ENCODE measurements around the gene GSTM5. TPM values are rescaled to one million over a fixed set of nuclear protein-coding genes. Genes with fewer than 3 reads are reported as not detected.
"Not testable (repeated sequence)": the region's sequence is repeated elsewhere in the genome, so short reads cannot be mapped to it uniquely, and the experiment has no call there.

GSTM5 gene
- total RNA-seq, 1 donor from 2014 or later: 1.9 TPM

DNA sequence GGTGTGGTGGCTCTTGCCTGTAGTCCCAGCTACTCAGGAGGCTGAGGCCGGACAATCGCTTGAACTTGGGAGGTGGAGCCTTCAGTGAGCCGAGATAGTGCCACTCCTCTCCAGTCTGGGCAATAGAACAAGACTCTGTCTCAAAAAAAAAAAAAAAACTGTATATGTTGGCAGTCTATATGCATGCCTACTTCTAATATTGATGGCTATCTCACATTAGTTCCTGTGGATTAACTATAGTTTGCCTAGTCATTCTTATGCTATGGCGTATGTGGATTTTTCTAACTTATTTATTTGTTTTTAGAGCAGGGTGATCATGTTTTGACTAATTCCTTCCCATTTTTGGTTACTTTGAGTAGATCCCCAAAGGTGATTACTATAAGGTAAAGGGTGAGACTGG is 15.0 kb upstream of the GSTM5 start:
- DNase-seq: no peak

DNA sequence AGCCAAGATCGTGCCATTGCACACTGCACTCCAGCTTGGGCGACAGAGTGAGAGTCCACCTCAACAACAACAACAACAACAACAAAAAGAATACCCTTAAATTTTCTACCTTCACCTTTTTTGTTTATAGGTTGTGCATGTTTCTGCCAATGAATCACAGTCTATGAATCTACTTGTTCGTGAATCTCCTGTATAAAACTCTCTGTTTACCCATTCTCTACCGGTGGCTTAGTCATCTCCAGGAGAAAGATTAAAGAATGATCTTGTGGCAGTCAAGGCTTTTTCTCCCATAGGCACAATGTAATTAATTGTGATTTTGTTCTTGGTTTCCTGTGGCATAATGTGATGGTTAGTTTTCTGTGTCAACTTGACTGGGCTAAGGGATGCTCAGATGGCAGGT is 14.2 kb upstream of the GSTM5 start:
- DNase-seq: not testable (repeated sequence)

DNA sequence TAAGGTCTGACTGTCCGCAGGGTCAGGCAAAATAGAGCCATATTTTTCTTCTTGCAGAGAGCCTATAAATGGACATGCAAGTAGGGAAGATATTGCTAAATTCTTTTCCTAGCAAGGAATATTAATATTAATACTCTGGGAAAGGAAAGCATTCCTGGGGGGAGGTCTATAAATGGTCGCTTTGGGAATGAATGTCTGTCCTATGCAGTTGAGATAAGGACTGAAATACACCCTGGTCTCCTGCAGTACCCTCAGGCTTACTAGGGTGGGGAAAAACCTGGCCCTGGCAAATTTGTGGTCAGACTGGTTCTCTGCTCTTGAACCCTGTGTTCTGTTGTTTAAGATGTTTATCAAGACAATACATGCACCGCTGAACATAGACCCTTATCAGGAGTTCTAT is 9.1 kb upstream of the GSTM5 start:
- not testable (repeated sequence) for DNase-seq

DNA sequence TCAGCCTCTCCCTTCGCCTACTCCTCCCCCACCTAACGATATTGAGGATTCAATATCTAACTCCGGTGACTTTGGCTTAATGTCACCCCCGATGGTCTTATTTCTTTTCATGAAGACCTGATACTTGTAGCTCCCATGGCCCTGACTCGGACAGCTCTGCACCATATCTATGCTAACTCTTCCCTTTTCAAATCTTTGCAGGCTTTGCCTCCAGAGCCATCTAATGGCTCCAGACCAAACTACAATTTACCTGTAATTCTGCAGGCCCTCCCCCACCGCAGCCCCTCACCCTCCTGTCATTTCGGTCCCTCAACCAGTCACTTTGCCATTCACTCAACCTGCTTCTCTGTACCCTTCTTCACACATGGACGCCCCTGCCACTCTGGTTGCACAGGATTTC is 7.9 kb upstream of the GSTM5 start:
- DNase-seq: no peak

DNA sequence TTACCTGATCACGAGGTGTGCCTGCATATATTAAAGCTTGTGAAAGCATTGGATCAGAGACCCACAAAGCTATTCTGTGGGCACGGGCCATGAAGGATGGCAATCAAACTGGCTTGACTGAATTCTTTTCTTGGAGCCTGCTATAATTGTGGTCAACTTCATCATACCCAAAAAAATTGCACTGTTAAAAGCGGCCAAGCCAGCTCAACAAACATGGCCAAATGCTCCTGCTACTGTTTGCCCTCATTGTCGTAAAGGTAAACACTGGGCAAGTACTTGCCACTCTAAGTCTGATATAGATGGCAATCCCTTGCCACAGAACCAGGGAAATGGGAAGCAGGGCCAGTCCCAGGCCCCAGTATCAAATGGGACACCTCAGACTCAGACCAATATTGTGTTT is 6.6 kb upstream of the GSTM5 start:
- no peak for DNase-seq

DNA sequence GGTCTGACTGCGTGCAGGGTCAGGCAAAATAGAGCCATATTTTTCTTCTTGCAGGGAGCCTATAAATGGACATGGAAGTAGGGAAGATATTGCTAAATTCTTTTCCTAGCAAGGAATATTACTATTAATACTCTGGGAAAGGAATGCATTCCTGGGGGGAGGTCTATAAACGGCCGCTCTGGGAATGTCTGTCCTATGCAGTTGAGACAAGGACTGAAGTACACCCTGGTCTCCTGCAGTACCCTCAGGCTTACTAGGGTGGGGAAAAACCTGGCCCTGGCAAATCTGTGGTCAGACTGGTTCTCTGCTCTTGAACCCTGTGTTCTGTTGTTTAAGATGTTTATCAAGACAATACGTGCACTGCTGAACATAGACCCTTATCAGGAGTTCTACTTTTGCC is 3.1 kb upstream of the GSTM5 start:
- not testable (repeated sequence) for DNase-seq

DNA sequence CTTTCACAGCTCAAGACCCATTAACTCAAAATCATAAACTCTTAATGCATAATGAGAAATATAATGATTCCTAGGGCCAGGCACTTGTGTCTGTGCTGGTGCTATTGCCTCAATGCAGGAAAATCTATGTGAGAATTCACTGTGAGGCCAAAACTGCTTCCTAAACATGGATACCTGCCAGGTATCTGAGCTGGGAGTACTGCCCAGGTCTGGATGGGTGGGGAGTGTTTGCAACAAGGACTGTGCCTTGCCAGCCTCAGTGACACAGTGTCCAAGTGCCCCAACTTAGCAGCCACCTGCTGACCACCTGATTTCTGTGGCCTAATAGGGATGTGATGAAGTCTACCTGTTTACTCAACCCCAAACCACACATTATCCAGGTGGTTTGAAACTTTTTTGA is 2.2 kb upstream of the GSTM5 start:
- DNase-seq: not testable (repeated sequence)

DNA sequence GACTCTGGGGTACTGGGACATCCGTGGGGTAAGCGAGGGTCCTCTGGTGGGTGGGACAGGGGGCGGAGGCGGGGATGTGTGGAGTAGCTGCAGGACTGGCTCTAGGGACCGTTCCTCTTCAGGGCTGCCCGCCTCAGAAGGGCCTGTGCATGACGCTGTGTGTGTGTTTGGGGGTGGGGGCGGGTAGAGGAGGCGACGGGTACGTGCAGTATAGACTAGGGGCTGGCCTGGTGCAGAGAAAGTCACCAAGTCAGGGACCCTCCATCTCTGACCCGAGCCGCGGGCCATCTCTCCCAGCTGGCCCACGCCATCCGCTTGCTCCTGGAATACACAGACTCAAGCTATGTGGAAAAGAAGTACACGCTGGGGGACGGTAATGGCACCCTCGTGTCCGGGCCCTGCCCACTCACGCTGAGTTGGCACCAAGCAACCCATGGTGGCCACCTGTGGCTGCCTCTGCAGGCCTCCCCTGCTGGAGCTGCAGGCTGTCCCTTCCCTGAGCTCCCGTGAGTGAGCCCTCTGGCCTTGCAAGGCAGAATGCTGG is 342 bp downstream of the GSTM5 start:
- DNase-seq: no peak

DNA sequence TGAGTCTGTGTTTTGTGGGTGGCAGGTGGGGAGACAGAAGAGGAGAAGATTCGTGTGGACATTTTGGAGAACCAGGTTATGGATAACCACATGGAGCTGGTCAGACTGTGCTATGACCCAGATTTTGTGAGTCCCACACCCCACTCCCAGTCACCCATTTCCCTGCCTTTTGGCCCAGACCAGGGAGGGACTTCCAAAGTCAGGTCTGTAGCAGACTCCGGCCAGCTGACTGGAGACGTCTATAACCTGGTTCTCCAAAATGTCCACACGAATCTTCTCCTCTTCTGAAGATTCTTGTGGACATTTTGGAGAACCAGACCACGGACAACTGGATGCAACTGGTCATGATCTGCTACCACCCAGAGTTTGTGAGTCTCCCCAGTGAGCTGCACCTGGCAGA is 1.6 kb downstream of the GSTM5 start:
- DNase-seq: no peak

DNA sequence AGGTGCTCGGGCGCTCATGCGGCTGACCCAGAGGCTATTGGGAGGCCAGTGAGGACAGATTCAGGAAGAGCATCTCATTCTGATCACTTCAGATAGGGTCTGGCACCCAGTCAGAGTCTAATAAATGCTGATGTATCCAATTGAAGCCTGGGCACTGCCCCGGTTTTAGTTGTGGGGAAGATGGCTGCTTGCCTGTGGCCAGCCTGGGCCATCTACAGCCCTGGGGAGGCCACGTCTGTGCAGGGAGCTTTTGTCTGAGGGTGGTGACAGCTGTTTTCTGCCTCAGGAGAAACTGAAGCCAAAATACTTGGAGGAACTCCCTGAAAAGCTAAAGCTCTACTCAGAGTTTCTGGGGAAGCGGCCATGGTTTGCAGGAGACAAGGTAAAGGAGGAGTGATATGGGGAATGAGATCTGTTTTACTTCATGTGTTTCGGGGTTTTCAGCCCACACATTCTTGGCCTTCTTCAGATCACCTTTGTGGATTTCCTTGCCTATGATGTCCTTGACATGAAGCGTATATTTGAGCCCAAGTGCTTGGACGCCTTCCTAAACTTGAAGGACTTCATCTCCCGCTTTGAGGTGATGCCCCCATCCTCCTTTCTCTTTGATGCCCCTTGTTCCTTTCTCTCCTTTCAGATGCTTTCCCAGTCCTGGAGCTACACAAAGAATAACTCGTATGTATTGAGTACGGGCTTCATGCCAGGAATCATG is 2.8 kb downstream of the GSTM5 start:
- no peak for DNase-seq

DNA sequence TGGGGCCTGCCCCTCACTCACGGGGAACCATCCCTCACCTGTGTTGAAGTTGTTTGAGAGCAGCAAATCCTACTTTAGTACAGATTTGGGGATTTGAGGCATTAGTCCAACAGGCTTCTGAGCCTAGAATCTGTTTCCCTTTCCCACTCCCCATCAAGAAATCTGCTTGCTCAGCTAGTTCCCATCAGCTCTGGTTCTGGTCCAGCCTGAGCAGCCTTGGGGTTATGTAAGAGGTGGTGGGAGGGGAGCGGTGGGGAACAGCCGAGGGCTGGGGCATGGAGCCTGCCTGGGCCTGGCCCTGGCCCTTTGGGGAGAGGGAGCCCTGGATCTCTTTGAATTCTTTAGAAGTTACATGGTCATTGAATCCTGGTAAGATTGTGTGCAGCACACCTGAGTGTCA is 4.1 kb downstream of the GSTM5 start:
- DNase-seq: no peak

DNA sequence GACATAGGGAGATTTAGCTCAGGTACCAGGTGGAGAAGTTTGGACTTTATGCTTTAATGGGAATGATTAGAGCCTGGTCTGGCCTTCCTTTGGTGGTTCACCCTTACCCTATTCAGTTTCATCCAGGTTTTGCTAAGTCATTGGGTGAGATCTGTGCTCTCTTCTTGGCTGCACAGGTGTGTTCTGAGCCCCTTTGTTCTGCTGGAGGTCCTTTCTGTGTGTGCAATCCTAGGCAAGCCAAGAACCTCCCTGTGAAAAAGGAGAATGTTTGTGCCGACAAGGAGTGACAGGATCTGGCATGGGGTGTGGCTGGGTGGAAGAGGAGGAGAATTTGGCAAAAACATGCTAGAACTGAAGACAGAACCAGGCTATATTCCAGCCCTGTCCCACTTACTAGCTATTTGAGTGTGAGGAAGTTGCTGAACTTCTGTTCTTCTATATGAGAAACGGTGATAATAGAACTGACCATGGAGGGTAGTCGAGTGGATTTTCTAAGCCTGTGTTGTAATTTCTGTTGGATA is 4.6 kb downstream of the GSTM5 start:
- no peak for DNase-seq

DNA sequence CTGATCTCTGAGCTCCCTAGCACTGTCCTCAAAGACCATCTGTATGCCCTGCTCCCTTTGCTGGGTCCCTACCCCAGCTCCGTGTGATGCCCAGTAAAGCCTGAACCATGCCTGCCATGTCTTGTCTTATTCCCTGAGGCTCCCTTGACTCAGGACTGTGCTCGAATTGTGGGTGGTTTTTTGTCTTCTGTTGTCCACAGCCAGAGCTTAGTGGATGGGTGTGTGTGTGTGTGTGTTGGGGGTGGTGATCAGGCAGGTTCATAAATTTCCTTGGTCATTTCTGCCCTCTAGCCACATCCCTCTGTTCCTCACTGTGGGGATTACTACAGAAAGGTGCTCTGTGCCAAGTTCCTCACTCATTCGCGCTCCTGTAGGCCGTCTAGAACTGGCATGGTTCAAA is 5.7 kb downstream of the GSTM5 start:
- DNase-seq: no peak

DNA sequence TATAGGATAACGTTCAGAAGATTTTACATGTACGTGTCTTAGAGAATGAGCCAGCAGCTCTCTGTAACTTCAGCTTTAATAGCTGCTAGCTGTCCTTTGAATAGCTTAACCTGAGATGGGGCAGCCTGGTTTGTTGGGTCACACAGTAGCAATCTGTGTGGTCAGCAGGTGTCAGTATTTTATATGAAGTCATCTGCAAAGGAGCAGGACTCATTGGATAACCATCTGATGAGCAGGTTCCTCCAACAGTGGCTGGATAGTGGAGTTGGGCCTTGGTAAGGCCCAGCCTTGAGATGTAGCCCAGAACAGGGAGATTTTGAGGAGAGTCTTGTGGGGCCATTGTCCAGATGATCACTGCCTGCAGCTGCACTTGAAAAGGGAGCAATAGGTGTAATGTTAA is 6.4 kb downstream of the GSTM5 start:
- DNase-seq: no peak

DNA sequence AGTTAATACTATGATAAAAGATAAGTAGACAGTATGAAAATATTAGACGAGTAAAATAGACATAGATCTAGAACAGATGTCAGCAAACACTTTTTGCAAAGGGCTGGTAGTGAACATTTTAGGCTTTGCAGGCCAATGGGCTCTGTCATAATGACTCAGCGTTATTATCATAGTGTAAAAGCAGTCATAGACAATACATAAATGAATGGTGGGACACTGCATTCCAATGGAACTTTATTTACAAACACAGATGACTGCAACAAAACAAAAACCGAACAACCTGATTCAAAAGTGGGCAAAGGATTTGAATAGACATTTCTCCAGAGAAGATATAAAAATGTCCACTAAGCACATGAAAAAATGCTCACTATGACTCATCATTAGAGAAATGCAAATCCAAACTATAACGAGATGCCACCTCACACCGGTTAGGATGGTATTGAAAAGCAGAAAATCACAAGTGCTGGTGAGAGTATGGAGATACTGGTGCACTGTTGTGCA is 7.3 kb downstream of the GSTM5 start:
- DNase-seq: no peak

DNA sequence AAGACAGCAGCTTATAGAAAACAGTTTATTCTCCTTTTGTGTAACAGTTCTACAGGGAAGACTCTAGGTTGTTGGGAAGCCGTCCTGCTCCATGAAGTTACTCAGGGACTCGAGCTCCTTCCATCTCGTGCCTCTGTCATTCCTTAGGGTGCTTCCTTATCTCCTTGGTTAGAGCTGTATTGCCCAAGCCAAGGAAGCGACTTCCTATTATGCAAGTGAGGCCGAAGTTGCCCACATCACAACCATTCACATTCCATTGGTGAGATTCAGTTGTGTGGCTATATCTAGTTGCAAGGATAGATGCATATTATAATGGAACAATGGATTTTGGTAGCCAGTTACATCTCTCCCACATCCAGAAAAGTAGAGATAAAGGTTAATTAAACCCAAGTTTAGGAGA is 9.0 kb downstream of the GSTM5 start:
- DNase-seq: no peak

DNA sequence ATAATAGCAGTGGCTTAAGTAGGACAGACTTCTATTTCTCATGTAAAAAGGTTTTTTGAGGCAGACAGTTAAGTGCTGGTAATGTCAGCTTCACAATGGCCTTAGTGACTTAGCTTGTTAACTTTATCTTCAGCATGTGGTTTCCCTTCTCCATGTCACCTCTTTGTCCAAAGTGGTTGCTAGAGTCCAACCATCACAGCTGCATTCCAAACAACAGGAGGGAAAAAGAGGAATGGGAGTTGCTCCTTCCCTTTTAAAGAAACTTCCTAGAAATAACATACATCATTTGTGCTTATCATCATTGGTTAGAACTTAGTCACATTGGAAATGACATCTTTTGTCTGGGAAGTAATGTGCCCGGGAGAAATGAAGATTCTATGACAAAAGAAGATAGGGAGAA is 9.9 kb downstream of the GSTM5 start:
- no peak for DNase-seq

DNA sequence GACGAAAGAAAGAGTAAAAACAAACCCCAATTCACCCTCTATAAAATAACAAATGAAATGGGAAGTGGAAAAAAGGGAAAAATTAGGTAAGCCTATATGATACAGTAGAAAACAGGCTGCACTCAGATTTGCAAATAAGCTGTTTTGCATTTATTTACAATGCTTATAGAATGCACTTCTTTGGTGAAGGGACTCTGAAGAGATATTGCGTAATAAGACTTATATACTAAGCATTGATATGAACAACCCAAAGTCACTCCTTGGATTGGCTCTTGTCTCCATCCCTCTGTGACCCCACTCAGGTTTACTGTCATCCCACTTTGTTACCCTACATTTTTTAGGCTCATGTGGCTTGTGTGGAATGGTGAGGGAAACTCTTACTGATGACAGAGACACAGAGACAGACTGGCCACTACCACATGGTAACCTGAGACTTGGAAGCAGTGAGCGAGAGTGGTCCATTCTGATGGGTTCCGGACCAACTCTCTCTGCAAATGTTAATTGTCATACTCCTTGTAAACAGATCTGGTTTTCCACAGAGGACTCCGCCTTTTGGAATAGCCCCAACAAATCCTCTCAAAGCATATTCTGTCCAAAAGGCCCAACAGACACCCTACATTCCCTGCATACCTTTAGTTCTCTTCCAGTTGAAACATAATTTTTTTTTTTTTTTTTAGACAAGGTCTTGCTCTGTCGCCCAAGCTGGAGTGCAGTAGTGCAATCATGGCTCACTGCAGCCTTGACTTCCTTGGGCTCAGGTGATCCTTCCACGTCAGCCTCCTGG is 11.0 kb downstream of the GSTM5 start:
- no peak for DNase-seq

DNA sequence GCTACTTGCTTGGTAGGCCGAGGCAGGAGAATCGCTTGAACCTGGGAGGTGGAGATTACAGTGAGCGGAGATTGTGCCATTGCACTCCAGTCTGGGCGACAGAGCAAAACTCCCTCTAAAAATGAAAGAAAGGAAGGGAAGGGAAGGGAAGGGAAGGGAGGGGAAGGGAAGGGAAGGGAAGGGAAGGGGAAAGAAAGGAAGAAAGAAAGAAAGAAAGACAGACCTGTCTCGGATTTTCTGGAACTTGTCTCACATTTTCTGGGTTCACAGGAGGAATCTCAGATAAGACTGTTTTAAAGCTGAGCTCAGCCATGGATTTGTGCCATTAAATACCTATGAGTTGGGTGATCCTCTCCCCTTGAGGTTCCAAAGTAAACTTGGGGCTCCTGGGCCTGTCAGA is 12.9 kb downstream of the GSTM5 start:
- DNase-seq: no peak

DNA sequence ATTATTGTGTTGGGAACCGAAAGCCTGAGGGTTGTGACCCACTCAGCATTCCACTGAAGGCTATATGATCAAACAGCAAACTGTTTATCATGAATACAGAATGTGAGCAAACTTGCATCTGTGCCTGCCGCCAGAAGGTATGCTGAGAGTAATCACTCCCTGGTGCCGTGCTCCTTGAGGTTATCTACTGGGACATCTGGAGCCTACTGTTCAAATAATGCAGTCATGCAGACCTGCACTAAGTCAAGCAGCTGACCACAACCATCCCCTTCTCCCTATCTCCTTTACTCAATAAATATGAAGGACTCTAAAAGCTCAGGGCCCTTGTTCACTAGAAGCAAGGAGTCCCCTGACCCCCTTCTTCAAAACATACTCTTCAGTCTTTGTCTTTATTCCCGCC is 13.5 kb downstream of the GSTM5 start:
- DNase-seq: no peak

DNA sequence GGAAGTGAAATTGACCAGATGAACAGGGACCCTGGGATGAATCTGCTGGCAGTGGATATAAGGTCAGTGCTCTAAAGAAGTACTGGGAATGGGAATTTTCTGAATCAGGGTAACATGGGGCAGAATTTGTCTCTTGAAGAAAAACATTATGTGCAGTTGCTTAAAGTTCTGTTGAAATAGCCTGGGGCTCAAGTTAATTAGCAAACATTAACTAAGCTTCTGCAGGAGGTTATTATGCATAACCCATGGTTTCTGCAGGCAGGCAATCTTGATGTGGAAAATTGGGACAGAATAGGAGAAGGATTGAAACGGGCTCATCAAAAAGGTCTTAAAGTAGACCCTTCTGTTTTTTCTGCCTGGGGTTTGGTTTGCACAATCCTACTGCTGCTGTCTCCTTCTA is 14.0 kb downstream of the GSTM5 start:
- DNase-seq: no peak

DNA sequence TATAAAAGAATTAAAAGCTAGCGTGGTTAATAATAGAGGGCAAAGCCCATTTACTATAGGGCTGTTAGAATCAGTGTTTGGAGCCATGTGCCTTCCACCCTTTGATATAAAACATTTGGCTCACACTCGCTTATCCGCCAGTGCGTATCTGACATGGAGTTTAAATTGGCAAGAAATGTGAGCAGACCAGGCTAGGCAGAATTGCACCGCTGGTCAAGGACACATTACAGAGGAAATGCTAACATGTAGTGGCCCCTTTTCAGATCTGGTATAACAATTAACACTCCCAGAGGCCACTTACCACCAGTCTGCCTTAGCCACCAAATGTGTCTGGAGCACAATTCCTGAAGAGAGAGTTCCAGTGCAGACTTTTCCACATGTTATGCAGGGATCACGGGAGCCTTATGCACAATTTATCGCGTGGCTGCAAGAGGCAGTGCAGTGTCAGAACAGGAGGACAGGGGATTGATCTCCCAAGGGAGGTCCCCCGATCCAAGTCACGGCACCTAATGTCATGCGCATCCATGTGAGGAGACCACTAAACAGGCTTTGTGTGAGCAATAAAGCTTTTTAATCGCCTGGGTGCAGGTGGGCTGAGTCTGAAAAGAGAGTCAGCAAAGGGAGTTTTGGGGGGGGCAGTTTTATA is 14.8 kb downstream of the GSTM5 start:
- no peak for DNase-seq

DNA sequence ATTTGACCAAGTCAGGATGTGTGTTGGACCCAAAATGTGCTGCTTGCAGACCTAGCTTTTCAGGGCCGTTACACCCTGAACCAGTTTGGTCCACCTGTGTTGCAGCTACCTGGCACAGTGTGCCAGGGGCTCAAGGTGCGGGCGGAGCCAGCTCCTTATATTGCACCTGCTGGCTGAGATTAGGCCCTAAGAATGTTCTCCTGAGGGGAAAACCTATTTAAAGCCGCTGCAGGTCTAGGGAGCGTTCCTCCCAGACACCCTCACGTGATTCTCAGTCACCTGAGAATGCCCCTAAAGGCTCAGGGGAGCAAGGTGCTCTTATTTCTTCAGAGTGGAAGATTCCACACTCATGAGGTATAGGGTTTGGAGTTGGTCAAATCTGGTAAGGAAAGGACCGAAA is 16.8 kb downstream of the GSTM5 start:
- no peak for DNase-seq

All from occipital lobe (tissue), 2 donors.